ENCODE data around the gene CHST10. TPM values are rescaled to one million over a fixed set of nuclear protein-coding genes. Genes with fewer than 3 reads are reported as not detected.

The CHST10 gene
- polyA plus RNA-seq, 1 donor from 2014 or later, result 76.1 TPM

- Histone ChIP-seq H3K27me3 (ENCODE audit: insufficient read depth, low read depth, low read length) (no peaks in the 10 kb centered on the region), H4K20me1 (ENCODE audit: insufficient read depth) (no peaks in the 10 kb centered on the region), H2AFZ (ENCODE audit: low read depth, low read length) (no peak overlapping the region), H3K4me3 (ENCODE audit: low read length) (no peak overlapping the region), H3K36me3 (ENCODE audit: insufficient read depth, low read length) (no peaks in the 10 kb centered on the region), H3K4me2 (ENCODE audit: low read length) (no peak overlapping the region), H3K9ac (ENCODE audit: low read length) (no peak overlapping the region), H3K9me3 (ENCODE audit: low read length) (peaks cover 1% of the 10 kb centered on the region), H3K9me2 (ENCODE audit: insufficient read depth, low read length) (no peaks in the 10 kb centered on the region), H3F3A (ENCODE audit: insufficient read depth, low read length, poor library complexity, severe bottlenecking) (no peaks in the 10 kb centered on the region), H3K79me2 (replicated peaks; ENCODE audit: insufficient read depth, low read length) (no peaks in the 10 kb centered on the region), H3K27ac (ENCODE audit: low read length) (no peak overlapping the region)
- TF ChIP-seq REST (IDR thresholded peaks at IDR 0.05; ENCODE audit: borderline replicate concordance) (no peak), CTCF (IDR thresholded peaks at IDR 0.05; ENCODE audit: poor library complexity, severe bottlenecking) (no peak), EZH2 (IDR thresholded peaks at IDR 0.05; ENCODE audit: borderline replicate concordance, insufficient read depth, low read length, poor library complexity, severe bottlenecking) (no peak), POLR2AphosphoS5 (IDR thresholded peaks at IDR 0.05) (no peak), TAF1 (IDR thresholded peaks at IDR 0.05; ENCODE audit: low read depth) (no peak), RAD21 (conservative IDR thresholded peaks at IDR 0.05) (no peak), SMC3 (conservative IDR thresholded peaks at IDR 0.05; ENCODE audit: poor library complexity) (no peak), MXI1 (conservative IDR thresholded peaks at IDR 0.05; ENCODE audit: poor library complexity, severe bottlenecking) (no peak), EP300 (conservative IDR thresholded peaks at IDR 0.05; ENCODE audit: poor library complexity, severe bottlenecking) (no peak)
Observed at GRCh38 chr2:100451092-100451491, 33.6 kb upstream of the CHST10 start.

GRCh38 chr2:100446696-100447095 lies 29.2 kb upstream of the CHST10 start:
- Histone ChIP-seq H3K9ac (ENCODE audit: low read length) (no peak overlapping the region), H3F3A (ENCODE audit: insufficient read depth, low read length, poor library complexity, severe bottlenecking) (no peaks in the 10 kb centered on the region), H3K9me3 (ENCODE audit: low read length) (peaks cover 3% of the 10 kb centered on the region), H3K79me2 (replicated peaks; ENCODE audit: insufficient read depth, low read length) (no peaks in the 10 kb centered on the region), H3K4me2 (ENCODE audit: low read length) (no peak overlapping the region), H3K36me3 (ENCODE audit: insufficient read depth, low read length) (no peaks in the 10 kb centered on the region), H4K20me1 (ENCODE audit: insufficient read depth) (no peaks in the 10 kb centered on the region), H3K4me3 (ENCODE audit: low read length) (no peak overlapping the region), H2AFZ (ENCODE audit: low read depth, low read length) (no peak overlapping the region), H3K27ac (ENCODE audit: low read length) (no peak overlapping the region), H3K27me3 (ENCODE audit: insufficient read depth, low read depth, low read length) (no peaks in the 10 kb centered on the region), H3K9me2 (ENCODE audit: insufficient read depth, low read length) (no peaks in the 10 kb centered on the region)
- no peak for TF ChIP-seq TAF1 (IDR thresholded peaks at IDR 0.05; ENCODE audit: low read depth)
- no peak for TF ChIP-seq CTCF (IDR thresholded peaks at IDR 0.05; ENCODE audit: poor library complexity, severe bottlenecking)
- no peak for TF ChIP-seq EZH2 (IDR thresholded peaks at IDR 0.05; ENCODE audit: borderline replicate concordance, insufficient read depth, low read length, poor library complexity, severe bottlenecking)
- no peak for TF ChIP-seq POLR2AphosphoS5 (IDR thresholded peaks at IDR 0.05)
- no peak for TF ChIP-seq EP300 (conservative IDR thresholded peaks at IDR 0.05; ENCODE audit: poor library complexity, severe bottlenecking)
- TF ChIP-seq MXI1 (conservative IDR thresholded peaks at IDR 0.05; ENCODE audit: poor library complexity, severe bottlenecking), result no peak
- no peak for TF ChIP-seq SMC3 (conservative IDR thresholded peaks at IDR 0.05; ENCODE audit: poor library complexity)
- TF ChIP-seq RAD21 (conservative IDR thresholded peaks at IDR 0.05), result no peak
- TF ChIP-seq REST (IDR thresholded peaks at IDR 0.05; ENCODE audit: borderline replicate concordance), result no peak

Data from neural cell (in vitro differentiated cells).